Stomach (tissue), 9 donors: Measurements from ENCODE around the gene TAF5. TPM values are rescaled to one million over a fixed set of nuclear protein-coding genes. Genes with fewer than 3 reads are reported as not detected.
"Not testable (repeated sequence)": the region's sequence is repeated elsewhere in the genome, so short reads cannot be mapped to it uniquely, and the experiment has no call there.

Experiments used
- DNase-seq, 2 donors: peaks; one replicate each; pipeline versions ENCODE4 v3.0.0 to v3.0.0-alpha.2; 2013 to 2019
- H3K27ac ChIP-seq, 5 donors: fragments of 200-600 bp in 4 of 5; sonication (generic) in 4 of 5; one replicate each; pipeline ENCODE4 v1.5.1; 2013 to 2019; ENCODE audit warnings: mild to moderate bottlenecking in 1 of 5, moderate library complexity in 1 of 5
- H3K27me3 ChIP-seq, 3 donors: fragments of 200-600 bp; sonication (generic); one replicate each; pipeline ENCODE4 v1.5.1; 2017 to 2019; ENCODE audit warnings: mixed run types in 1 of 3
- H3K36me3 ChIP-seq, 4 donors: fragments of 200-600 bp; sonication (generic); 1 replicate in 3 of 4; 2 replicates in 1 of 4; pipeline ENCODE4 v1.5.1; 2016 to 2019
- H3K4me1 ChIP-seq, 4 donors: fragments of 200-600 bp; sonication (generic); one replicate each; pipeline ENCODE4 v1.5.1; 2016 to 2019
- H3K4me3 ChIP-seq, 4 donors: fragments of 200-600 bp; sonication (generic) in 3 of 4; one replicate each; pipeline ENCODE4 v1.5.1; 2016 to 2019; ENCODE audit warnings: mild to moderate bottlenecking in 1 of 4
- H3K9me3 ChIP-seq, 4 donors: fragments of 200-600 bp; sonication (generic); one replicate each; pipeline ENCODE4 v1.5.1; 2016 to 2019
- EP300 ChIP-seq: sonication (generic); formaldehyde crosslinking; IDR thresholded peaks from one replicate; pipeline ENCODE4 v1.6.1; 2017; ENCODE audit warnings: antibody characterized with exemption
- POLR2A ChIP-seq, 4 donors: fragments of 450-650 bp; IDR thresholded peaks; one replicate each; pipeline ENCODE4 v1.6.1; 2016; ENCODE audit warnings: antibody characterized with exemption in 4 of 4, control low read depth in 2 of 4, mild to moderate bottlenecking in 1 of 4, moderate library complexity in 1 of 4
- POLR2AphosphoS5 ChIP-seq, 3 donors: sonication (generic); formaldehyde crosslinking; IDR thresholded peaks; one replicate each; pipeline ENCODE4 v1.6.1; 2016; ENCODE audit warnings: antibody characterized with exemption in 3 of 3
- WGBS, 5 donors: extraction: QIAGEN DNeasy Blood & Tissue Kit in 3 of 5; methylation state at CpG; one replicate each; pipeline versions ENCODE4 v1.1.5 to v1.1.7; 2013 to 2018; 5-methylcytosine and 5-hydroxymethylcytosine counted together
- intact Hi-C: fragments of 100-400 bp; cut with DNase I; formaldehyde crosslinking; loops from one replicate; pipeline ENCODE4 v1.15.1; 2023; ENCODE audit warnings: low total_unique reads
- polyA plus RNA-seq, 3 donors: library from polyadenylated mRNA; stranded (reverse); fragments of 200-250 nt; gene quantifications; one replicate each; pipeline ENCODE4 v1.2.3, GENCODE V29; 2013
- total RNA-seq, 5 donors: library from RNA; depleted of rRNA; stranded (reverse); fragments of >200 nt; gene quantifications; one replicate each; pipeline versions ENCODE4 v1.1.0 to v1.2.3, GENCODE V29; 2014 to 2016
- TF ChIP-seq, protein P1 (sequence below), 7 experiments: fragments of 450-650 bp in 4 of 7; fragments of 200-600 bp in 3 of 7; sonication (generic) in 3 of 7; IDR thresholded peaks; one replicate each; pipeline ENCODE4 v1.5.1; 2016 to 2019; ENCODE audit warnings: antibody characterized with exemption in 7 of 7, control low read depth in 2 of 7, mild to moderate bottlenecking in 1 of 7
- donor health status: healthy with polysubstance abuse.
- donor health status: Bipolar disorder and iron deficiency.
- donor health status: healthy.

TAF5 gene
- total and polyA plus RNA-seq, 8 donors = 0.92 to 15.6 (median 1.8) TPM; not detected in 1

DNA sequence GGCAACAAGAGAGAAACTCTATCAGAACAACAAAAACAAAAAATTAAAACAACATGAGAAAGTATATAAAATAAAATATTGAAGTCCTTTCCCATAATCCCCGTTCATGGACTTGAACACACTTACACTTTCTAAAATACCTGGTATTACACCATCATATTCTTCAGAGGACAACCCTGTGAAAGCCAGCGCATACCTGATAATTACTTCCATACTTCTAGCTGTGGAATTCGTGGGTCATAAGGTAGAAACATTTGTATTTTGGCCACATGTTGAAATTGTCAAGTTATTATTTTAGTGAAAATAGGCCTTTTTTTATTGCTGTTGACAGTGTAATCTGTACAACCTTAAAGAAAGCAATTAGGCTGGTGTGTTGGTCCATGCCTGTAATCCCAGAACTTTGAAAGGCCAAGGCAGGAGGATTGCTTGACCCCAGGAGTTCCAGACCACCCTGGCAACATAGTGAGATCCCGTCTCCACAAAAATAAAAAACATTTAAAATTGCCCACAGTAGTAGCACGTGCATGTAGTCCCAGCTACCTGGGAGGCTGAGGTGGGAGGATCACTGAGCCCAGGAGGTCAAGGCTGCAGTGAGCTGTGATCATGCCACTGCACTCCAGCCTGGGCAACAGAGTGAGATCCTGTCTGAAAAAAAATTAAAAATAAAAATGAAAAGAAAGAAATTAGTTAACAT is 11.7 kb upstream of the TAF5 start:
- no peak overlapping the region for H3K4me3 ChIP-seq
- H3K9me3 ChIP-seq = no peaks in the 10 kb centered on the region
- DNase-seq = no peak
- peaks cover 0 to 7% (median 2%) of the 10 kb centered on the region in 4 donors for H3K4me1 ChIP-seq
- H3K36me3 ChIP-seq = no peaks in the 10 kb centered on the region
- 70 to 86% (median 77%) methylated on average over 5 of the region's 5 CpGs for WGBS, 5 donors
- TF ChIP-seq POLR2A (IDR thresholded peaks at IDR 0.05) (no peak), EP300 (no peak), POLR2AphosphoS5 (IDR thresholded peaks at IDR 0.05) (no peak)
- TF ChIP-seq, protein P1, sequence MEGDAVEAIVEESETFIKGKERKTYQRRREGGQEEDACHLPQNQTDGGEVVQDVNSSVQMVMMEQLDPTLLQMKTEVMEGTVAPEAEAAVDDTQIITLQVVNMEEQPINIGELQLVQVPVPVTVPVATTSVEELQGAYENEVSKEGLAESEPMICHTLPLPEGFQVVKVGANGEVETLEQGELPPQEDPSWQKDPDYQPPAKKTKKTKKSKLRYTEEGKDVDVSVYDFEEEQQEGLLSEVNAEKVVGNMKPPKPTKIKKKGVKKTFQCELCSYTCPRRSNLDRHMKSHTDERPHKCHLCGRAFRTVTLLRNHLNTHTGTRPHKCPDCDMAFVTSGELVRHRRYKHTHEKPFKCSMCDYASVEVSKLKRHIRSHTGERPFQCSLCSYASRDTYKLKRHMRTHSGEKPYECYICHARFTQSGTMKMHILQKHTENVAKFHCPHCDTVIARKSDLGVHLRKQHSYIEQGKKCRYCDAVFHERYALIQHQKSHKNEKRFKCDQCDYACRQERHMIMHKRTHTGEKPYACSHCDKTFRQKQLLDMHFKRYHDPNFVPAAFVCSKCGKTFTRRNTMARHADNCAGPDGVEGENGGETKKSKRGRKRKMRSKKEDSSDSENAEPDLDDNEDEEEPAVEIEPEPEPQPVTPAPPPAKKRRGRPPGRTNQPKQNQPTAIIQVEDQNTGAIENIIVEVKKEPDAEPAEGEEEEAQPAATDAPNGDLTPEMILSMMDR (IDR thresholded peaks at IDR 0.05) = no peak
- H3K27me3 ChIP-seq = no peaks in the 10 kb centered on the region
- no peak overlapping the region for H3K27ac ChIP-seq
- intact Hi-C loops = no loop called here

DNA sequence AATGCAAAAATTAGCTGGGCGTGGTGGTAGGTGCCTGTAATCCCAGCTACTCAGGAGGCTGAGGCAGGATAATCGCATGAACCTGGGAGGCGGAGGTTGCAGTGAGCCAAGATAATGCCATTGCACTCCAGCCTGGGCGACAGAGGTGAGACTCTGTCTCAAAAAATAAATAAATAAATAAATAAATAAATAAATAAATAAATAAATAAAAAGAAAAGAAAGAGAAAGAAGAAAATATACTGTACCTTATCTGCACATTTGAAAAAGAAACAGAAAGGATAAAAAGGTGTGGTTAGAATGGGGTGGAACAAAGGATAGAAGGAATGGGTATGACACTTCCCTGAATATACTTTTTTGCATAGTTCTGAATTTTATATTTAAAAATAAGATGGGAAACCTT is 8.3 kb upstream of the TAF5 start:
- DNase-seq, intact Hi-C loops, H3K9me3 ChIP-seq, H3K36me3 ChIP-seq, H3K4me3 ChIP-seq, H3K4me1 ChIP-seq, H3K27ac ChIP-seq, H3K27me3 ChIP-seq: not testable (repeated sequence)
- 89 to 98% (median 94%) methylated on average over 4 of the region's 4 CpGs for WGBS, 5 donors

DNA sequence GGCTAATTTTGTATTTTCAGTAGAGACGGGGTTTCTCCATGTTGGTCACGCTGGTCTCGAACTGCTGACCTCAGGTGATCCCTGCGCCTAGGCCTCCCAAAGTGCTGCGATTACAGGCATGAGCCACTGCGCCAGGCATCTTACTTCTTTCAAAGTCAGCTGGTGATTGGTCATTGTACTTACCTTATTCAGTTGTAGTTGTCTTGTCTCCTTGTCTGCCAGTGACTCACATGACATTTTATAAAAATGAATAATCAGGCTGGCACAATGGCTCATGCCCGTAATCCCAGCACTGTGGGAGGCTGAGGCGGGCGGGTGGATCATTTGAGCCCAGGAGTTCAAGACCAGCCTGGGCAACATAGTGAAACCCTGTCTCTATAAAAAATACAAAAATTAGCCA is 7.0 kb upstream of the TAF5 start:
- H3K4me3 ChIP-seq, H3K36me3 ChIP-seq, H3K27me3 ChIP-seq, DNase-seq, H3K4me1 ChIP-seq, intact Hi-C loops, H3K9me3 ChIP-seq, H3K27ac ChIP-seq: not testable (repeated sequence)
- 86 to 89% (median 87%) methylated on average over 9 of the region's 9 CpGs for WGBS, 5 donors

DNA sequence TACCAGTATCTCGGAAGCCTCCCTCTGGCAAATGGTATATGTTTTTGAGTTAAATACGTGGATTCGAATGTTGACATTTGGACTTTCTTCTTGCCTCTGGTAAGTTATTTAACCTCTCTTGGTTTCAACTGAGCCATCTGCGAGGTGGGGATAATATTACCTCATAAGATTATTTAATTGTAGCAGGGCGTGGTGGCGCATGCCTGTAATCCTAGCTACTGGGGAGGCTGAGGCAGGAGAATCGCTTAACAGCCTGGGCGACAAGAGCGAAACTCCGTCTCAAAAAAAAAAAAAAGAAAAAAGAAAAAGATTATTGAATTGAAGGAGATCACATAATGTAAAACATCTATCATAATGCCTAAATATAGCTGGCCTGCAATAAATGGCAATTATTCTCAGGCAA is 396 bp upstream of the TAF5 start:
- DNase-seq = no peak

DNA sequence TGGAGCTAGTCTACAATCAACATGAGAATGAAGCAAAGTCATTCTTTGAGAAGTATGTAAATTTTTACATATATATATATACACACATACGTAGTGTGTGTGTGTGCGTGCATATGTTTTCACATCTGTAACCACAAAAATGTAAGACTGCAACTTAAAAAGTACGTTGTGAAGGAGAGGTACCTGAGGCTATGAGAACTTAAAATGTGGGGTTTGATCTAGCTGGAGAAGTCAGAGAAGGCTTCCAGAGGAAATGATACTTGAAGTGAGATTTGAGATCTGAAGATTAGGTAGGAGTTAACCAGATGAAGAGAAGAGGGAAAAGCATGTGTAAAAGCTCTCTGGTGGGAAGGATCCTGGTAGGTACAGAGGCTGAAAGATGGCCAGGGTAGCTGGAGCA is 5.8 kb downstream of the TAF5 start:
- no peak overlapping the region for H3K4me3 ChIP-seq
- peaks cover 20 to 56% (median 49%) of the 10 kb centered on the region in 4 donors for H3K36me3 ChIP-seq
- 86 to 91% (median 89%) methylated on average over 3 of the region's 3 CpGs for WGBS, 5 donors
- no peak overlapping the region for H3K27ac ChIP-seq
- H3K27me3 ChIP-seq = no peaks in the 10 kb centered on the region
- no peak for DNase-seq
- intact Hi-C loops = no loop called here
- H3K4me1 ChIP-seq = peaks cover 9 to 24% (median 18%) of the 10 kb centered on the region in 4 donors
- no peak for TF ChIP-seq POLR2A (IDR thresholded peaks at IDR 0.05)
- TF ChIP-seq, protein P1 (IDR thresholded peaks at IDR 0.05) = no peak
- TF ChIP-seq EP300 = no peak
- TF ChIP-seq POLR2AphosphoS5 (IDR thresholded peaks at IDR 0.05) = no peak
- no peaks in the 10 kb centered on the region for H3K9me3 ChIP-seq

More for the DNA sequence above, 396 bp upstream of the TAF5 start:
- 34 to 46% (median 44%) methylated on average over 10 of the region's 10 CpGs for WGBS, 5 donors
- Histone ChIP-seq H3K4me3 (peak overlapping the region; percentile 86 to 100 (median 99)), H3K27ac (peak overlapping the region; percentile 88 to 92 (median 91)), H3K27me3 (no peaks in the 10 kb centered on the region), H3K9me3 (no peaks in the 10 kb centered on the region), H3K36me3 (no peaks in the 10 kb centered on the region), H3K4me1 (peaks cover 9 to 27% (median 18%) of the 10 kb centered on the region in 4 donors)
- no peak for TF ChIP-seq POLR2A (IDR thresholded peaks at IDR 0.05)
- no peak for TF ChIP-seq EP300
- TF ChIP-seq, protein P1 (IDR thresholded peaks at IDR 0.05) = no peak
- no peak for TF ChIP-seq POLR2AphosphoS5 (IDR thresholded peaks at IDR 0.05)
- intact Hi-C loops = no loop called here
